Rectal smooth muscle tissue (tissue), 1 donor: ENCODE results near the gene CTDSPL.
"Not testable (repeated sequence)": the region's sequence is repeated elsewhere in the genome, so short reads cannot be mapped to it uniquely, and the experiment has no call there.

Source experiments
- H3K27ac ChIP-seq: one replicate; pipeline ENCODE4 v1.7.0; 2013; ENCODE audit warnings: low read depth, low read length, inconsistent platforms
- H3K27me3 ChIP-seq: one replicate; pipeline ENCODE4 v1.7.0; 2013; ENCODE audit warnings: low read length; ENCODE audit not compliant: control insufficient read depth, insufficient read depth
- H3K36me3 ChIP-seq: one replicate; pipeline ENCODE4 v1.7.0; 2013; ENCODE audit warnings: low read length; ENCODE audit not compliant: control insufficient read depth, insufficient read depth
- H3K4me1 ChIP-seq: one replicate; pipeline ENCODE4 v1.7.0; 2013; ENCODE audit warnings: low read length; ENCODE audit not compliant: control insufficient read depth, insufficient read depth
- H3K4me3 ChIP-seq: one replicate; pipeline ENCODE4 v1.7.0; 2013; ENCODE audit warnings: low read length
- H3K9ac ChIP-seq: one replicate; pipeline ENCODE4 v1.7.0; 2013; ENCODE audit warnings: low read length

CTDSPL gene

DNA sequence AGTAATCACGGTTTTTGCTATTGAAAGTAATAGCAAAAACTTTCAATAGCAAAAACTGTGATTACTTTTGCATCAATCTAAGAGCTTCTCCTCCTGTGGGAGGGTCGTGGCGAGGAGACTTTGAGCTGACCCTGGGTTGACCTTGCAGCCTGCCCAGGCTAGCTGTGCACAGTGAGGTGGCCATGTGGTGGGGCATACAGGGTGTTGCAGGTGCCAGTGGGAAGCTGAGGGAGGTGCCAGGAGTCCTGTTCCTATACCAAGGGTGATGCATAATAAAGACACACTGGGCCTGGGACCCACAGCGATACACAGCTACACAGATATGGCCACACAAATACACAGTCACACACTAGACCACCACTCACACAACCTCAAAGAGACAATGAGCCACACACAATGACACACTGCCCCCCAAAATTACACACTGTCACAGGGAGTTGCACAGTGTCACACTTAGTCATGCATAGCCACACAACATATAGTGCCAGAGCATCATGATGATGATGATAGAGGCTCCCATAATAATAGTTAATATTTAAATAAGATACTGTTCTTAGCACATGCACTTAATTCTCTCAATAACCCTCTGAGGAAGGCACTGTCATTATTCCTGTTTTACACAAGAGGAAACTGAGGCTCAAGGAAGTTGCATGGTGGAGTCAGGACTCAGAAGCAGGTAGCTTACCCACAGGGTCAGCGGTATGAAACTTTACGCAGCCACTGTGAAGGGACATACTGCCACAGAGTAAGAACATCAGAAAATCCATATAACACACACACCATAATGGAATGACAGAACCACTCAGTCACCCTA is 161.4 kb downstream of the CTDSPL start:
- peak overlapping the region; percentile 96 for H3K27ac ChIP-seq
- peaks cover 5% of the 10 kb centered on the region for H3K4me1 ChIP-seq
- peak overlapping the region; percentile 89 for H3K4me3 ChIP-seq
- H3K27me3 ChIP-seq, result no peaks in the 10 kb centered on the region
- H3K36me3 ChIP-seq, result peaks cover 10% of the 10 kb centered on the region
- no peak overlapping the region for H3K9ac ChIP-seq

DNA sequence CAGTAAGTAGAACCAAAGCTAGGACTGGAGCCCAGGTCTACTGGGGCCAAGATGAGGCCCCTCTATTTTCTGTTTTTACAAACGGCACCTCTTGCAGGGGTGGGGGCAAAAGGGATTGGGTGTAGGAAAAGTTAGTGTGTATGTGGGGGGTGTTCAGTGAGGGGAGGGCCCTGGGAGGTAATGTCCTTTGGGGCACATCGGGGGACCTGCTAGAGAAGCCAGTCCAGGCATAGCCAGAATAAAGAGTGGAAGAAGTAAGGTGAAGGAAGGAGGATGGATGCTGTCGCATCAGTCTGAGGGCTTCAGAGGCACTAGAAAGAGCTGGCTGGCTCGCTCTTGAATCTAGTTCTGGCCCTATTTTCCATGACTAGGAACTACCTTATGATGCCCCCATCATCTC is 165.2 kb downstream of the CTDSPL start:
- H3K4me3 ChIP-seq, result no peak overlapping the region
- H3K27ac ChIP-seq, result no peak overlapping the region
- no peak overlapping the region for H3K9ac ChIP-seq
- peaks cover 8% of the 10 kb centered on the region for H3K4me1 ChIP-seq
- peaks cover 4% of the 10 kb centered on the region for H3K27me3 ChIP-seq
- no peaks in the 10 kb centered on the region for H3K36me3 ChIP-seq

DNA sequence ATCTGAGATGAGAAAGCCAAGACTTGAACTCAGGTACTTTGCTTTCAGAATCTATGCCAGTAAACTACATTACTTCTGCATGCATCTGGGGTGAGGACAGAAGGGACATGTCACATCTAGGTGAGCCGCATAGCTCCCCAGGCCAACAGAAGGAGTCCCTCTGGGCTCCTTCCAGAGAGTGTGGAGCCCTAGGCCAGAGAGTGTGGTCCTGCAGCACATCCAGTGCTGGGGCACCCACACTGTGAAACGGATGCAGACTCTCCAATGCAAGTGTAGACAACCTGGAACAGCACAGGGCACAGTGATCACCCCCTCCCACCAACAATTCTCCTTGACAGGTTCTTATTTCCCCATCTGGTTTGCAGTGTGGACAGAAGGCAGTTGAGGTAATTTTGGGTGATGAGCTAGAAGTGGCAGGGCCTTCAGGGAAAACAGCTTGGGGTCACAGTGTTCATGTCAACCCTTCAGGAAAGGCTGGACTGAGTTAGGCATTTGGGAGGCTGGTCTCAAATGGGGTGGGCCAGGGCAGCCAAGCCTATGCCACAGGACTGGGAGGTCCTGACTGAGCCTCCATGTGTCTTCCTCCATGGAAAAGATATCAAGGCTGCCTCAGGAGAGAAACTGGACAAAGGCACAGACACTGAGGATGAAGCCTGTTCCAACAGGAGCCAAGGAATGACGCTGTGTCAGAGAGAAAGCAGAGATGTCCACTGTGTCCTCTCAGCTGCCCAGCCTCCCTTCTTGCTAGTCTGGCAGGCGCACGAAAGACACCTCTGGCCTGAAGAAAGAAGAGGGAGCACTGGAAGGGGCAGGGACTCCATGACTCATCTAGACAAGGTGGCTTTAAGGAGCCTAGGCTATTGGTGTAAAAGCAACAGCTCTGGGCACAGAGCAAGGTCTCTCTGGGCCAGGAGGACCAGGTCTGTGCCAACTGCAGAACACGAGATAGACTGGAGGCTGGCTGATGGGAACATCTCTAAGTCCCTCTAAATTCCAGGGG is 166.1 kb downstream of the CTDSPL start:
- H3K27ac ChIP-seq, result no peak overlapping the region
- no peak overlapping the region for H3K4me3 ChIP-seq
- no peaks in the 10 kb centered on the region for H3K36me3 ChIP-seq
- H3K4me1 ChIP-seq, result peaks cover 8% of the 10 kb centered on the region
- no peak overlapping the region for H3K9ac ChIP-seq
- peaks cover 4% of the 10 kb centered on the region for H3K27me3 ChIP-seq

DNA sequence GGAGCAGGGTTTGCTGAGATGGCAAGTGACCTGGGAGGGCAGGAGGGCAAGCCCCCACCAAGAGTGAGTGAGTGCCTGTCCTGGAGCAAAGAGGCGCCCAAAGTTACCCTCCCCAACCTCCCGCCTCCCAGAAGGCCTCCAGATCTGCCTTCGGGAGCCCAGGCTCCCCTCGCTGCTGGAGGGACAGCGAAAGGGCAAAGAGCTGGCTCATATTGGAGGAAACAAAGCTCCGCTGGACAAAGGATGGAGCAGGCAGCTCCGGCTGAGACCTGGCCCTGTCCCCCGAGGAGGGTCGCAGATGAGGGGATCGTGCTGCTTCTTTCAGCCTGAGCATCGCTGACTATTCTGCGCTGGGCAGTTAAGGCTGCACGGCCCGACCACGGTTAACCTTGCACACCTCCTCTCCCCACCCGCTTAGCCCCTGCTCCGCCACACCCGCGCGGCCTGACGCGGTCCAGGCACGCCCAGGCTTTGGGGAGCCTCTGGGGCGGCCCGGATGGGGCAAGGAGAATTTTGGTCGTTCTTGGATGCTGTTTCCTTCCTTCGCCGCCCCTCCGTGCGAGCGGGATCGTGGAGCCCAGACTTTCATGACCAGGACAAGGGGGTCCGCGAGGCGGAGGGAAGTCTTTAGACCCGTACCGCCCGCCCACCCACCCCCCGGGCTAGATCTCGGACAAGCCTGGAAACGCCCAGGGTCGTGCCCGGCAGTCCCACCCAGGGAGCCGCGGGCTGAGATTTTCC is 167.1 kb downstream of the CTDSPL start:
- Histone ChIP-seq H3K27me3 (peaks cover 4% of the 10 kb centered on the region), H3K4me3 (peak overlapping the region; percentile 65), H3K36me3 (no peaks in the 10 kb centered on the region), H3K4me1 (peaks cover 8% of the 10 kb centered on the region), H3K9ac (no peak overlapping the region), H3K27ac (peak overlapping the region; percentile 69)

DNA sequence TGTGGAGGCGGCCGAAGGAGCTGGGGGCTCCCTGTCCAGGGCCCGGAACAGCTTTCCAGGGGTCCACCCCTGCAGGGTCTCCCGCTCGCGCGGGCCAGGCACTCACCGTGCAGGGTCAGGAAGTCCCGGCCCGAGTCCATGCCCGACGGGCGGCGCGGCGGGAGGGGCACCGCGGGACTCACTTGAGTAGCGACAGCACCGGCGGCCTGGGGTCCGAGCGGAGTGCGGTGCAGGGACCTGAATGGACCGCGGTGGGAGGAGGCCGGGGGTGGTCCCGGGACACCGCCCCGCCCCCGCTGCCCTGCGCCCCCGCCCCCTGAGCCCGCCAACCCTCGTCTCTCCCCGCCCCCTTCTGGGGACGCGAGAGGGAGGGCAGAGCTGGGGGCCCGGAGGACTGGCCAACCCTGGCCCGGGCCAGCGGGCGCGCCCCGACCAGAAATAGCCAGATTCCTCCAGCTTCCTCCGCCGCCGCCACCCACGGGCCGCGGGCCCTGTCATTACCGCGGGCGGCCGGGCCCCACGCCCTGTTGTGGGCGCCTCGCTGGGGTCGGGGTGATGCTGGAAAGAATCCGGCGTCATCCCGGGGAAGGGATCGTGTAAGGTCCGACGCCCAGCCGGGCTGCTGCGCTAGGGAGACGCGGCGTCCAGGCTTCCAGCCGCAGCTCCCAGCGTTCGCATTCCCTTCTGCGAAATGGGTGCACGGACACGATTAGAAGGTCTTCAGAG is 167.9 kb downstream of the CTDSPL start, which contains the start of gene PLCD1:
TSS of gene PLCD1 (minus strand) at position 243 of the 726 bp plus-strand sequence. CDS start at position 140, 103 bp downstream.
- Histone ChIP-seq H3K27me3 (peaks cover 4% of the 10 kb centered on the region), H3K9ac (peak within 1 kb of the TSS; percentile 20), H3K4me1 (peaks cover 8% of the 10 kb centered on the region), H3K27ac (peak within 1 kb of the TSS; percentile 69), H3K4me3 (peak within 1 kb of the TSS; percentile 65), H3K36me3 (no peaks in the 10 kb centered on the region)

DNA sequence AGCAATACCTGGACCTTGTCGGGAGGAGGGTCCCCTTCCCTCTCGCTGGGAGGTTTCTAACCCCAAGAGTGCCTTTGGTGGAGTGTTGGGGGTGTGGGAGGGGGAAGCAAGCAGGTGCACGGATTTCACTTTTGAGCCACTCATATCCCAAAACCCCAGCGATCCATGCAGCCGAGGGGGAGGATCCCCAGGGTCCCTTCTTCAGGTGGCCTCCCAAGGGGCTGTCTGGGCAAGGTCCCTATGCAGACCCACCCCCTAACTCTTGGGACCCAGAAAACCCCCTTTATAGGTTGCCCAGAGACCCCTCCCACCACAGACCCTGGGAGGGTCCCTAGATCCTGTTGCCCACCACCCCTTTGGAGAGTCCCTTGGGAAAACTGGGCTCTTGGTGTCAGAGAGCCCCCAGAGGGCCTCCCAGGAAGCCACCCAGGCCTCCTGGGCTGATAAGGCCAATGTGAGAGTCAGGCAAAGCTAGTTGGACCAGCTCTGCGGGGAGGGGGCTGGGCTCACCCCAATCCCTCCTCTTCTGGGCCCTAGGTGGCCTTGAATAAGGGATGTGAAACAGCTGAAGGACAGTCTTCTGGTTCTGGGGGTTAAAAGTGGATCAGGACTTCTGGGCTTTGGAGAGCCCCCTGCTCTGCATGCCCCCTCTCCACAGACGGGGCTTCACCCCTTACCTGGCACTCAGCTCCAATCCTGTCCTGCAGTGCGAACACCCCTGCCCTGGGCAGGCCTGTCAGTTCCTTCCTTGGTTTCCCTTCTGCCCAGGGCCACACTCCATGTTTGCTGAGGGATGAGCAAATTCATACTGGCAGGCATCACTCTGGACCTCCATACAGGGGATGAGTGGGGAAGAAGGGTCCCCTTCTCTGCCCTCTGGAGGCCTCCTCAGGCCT is 168.7 kb downstream of the CTDSPL start:
- Histone ChIP-seq H3K27me3 (peaks cover 4% of the 10 kb centered on the region), H3K9ac (peak overlapping the region; percentile 20), H3K4me3 (peak overlapping the region; percentile 65), H3K27ac (peak overlapping the region; percentile 69), H3K36me3 (no peaks in the 10 kb centered on the region), H3K4me1 (peaks cover 8% of the 10 kb centered on the region)

DNA sequence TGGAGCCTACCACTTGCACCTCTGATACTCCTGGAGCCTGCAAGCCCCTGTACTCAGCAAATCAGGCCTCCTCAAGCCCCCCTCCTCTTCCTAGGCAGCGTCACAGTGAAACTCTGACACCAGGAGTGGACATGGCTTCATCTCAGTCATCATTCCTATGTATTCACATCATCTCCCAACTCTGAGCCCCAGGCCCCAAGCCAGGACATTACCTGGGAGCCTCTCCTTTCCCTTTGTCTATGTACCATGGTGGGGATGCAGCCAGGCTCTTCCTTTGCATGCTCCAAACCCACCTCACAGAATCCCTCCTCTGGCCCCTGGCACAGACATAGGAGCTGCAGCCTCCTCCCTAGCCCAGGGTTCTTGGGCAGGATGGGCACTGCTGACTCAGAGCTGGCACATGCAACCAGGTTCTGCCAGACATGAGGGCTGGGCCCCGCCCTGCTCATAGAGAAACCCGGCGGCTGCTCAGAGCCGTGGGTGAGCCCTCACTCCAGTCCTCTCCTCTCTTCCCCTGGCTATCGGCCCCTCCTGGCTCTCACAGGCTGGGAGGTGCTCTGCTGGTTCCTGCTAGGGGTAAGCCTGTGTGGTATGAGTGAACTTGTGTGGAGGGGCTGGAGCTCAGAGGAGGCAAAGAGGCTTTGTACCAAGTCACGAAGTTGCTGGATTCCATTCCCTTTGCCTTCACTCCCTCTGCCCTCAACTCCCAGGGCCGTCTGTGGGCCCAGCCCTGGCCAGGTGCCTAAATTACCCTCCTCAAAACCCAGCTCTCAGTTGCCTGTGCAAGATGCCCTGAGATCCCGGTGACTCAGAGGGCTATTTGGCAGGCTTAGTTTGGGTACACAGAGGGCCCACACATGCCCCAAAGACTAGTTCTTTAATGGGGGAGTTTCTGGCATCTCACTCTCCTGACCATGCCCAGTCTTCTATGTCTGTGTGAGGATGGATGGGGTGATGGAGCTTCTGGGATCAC is 169.6 kb downstream of the CTDSPL start:
- Histone ChIP-seq H3K27me3 (peaks cover 4% of the 10 kb centered on the region), H3K27ac (no peak overlapping the region), H3K4me3 (no peak overlapping the region), H3K9ac (no peak overlapping the region), H3K36me3 (no peaks in the 10 kb centered on the region), H3K4me1 (peaks cover 4% of the 10 kb centered on the region)

DNA sequence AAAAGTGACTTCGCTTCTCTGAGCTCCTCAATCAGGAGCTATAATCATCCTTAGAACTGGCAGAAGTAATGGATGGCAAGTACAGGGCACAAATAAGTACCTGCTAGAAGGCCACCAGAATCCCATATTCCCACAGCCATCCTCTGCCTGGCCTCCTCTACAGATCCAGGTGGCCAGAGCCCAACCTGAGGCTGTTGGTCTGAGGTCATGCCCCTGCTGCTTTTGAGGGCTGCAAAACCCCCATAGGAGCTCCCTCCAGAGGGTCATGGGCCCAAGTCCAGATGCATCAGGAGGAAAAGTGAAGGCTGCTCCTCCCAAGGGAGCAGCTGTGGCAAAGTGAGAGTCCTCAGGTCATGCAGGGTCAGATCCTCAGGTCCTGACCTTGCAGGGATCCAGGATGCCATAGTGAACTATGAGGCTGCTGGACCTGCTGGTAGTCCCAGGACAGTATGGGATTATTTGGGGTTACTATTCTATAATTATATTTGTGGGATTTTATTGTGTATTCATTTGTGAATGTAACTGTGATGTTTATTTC is 170.7 kb downstream of the CTDSPL start:
- no peak overlapping the region for H3K27ac ChIP-seq
- no peak overlapping the region for H3K4me3 ChIP-seq
- peaks cover 4% of the 10 kb centered on the region for H3K4me1 ChIP-seq
- no peaks in the 10 kb centered on the region for H3K36me3 ChIP-seq
- H3K27me3 ChIP-seq, result peaks cover 4% of the 10 kb centered on the region
- no peak overlapping the region for H3K9ac ChIP-seq

DNA sequence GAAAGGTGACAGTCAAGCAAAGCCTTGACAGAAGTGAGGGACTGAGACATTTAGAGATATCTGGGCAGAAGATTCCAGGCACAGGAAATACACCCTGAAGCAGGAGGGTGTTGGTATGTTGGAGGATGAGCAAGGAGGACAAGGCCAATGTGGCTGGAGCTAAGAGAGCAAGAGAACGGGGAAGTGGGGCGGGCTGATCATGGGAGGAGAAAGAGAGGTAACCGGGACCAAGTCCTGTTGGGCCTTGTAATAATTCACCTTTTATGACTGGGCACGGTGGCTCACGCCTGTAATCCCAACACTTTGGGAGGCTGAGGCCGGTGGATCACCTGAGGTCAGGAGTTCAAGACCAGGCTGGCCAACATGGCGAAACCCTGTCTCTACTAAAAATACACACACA is 171.9 kb downstream of the CTDSPL start:
- not testable (repeated sequence) for H3K4me1 ChIP-seq, H3K27me3 ChIP-seq, H3K27ac ChIP-seq, H3K36me3 ChIP-seq, H3K4me3 ChIP-seq, H3K9ac ChIP-seq
